HCT116 (cell line): ENCODE measurements around the gene PDGFD. TPM values are rescaled to one million over a fixed set of nuclear protein-coding genes. Genes with fewer than 3 reads are reported as not detected.
"Not testable (repeated sequence)": the region's sequence is repeated elsewhere in the genome, so short reads cannot be mapped to it uniquely, and the experiment has no call there.

Source experiments
- ATAC-seq: fragments of 200-7000 bp; cut with Tn5 transposase; 2 replicates; pipeline ENCODE4 v1.9.1; 2020; ENCODE audit warnings: mild to moderate bottlenecking, moderate library complexity
- BruUV-seq: library from RNA; stranded (reverse); fragments of 400-500 nt; replicated peaks from 2 replicates; lab custom pipeline; 2021; lab: Mats Ljungman, UMichigan
- CTCF ChIA-PET: fragments of 300-600 bp; sonication (Branson Sonifier 250); formaldehyde crosslinking; loops from one replicate; lab custom pipeline; 2021; ENCODE audit warnings: antibody characterized with exemption; lab: Charles Lee
- POLR2A ChIA-PET: fragments of 300-600, 350-600 bp; sonication (Branson Sonifier 250); formaldehyde crosslinking; loops from one replicate; lab custom pipeline; 2021; ENCODE audit warnings: antibody characterized with exemption; lab: Charles Lee
- RAD21 ChIA-PET, 2 experiments: fragments of 300-600 bp; sonication (Branson Sonifier 250); formaldehyde crosslinking; loops; one replicate each; lab custom pipeline; 2023; ENCODE audit warnings: low total read pairs in 2 of 2; ENCODE audit not compliant: uncharacterized antibody in 2 of 2, unreplicated experiment in 2 of 2, low non-redundant PET in 1 of 2; lab: Charles Lee
- DNase-seq: peaks from one replicate; pipeline ENCODE4 v3.0.0-alpha.2; 2010; ENCODE audit warnings: low read depth, low spot score
- H2AFZ ChIP-seq: fragments of 200-600 bp; shearing (Covaris generic), sonication (generic); 2 replicates; pipeline ENCODE4 v1.6.1; 2017; ENCODE audit warnings: low read depth, mixed run types, mixed read lengths, antibody characterized with exemption, low read length; ENCODE audit not compliant: poor library complexity, severe bottlenecking
- H3K27ac ChIP-seq: 2 replicates; pipeline ENCODE4 v1.5.1; 2012; ENCODE audit warnings: low read depth, low read length
- H3K27me3 ChIP-seq: fragments of 200-600 bp; sonication (generic); 2 replicates; pipeline ENCODE4 v1.6.1; 2016; ENCODE audit warnings: mixed run types, low read length, mixed read lengths; ENCODE audit not compliant: insufficient read depth
- H3K36me3 ChIP-seq, 2 experiments: fragments of 200-500 bp in 1 of 2; fragments of 200-600 bp in 1 of 2; sonication (Bioruptor generic) in 1 of 2; sonication (generic) in 1 of 2; 2 replicates each; pipeline versions ENCODE4 v1.5.1 to v1.6.1; 2014 to 2016; ENCODE audit warnings: low read length in 2 of 2, inconsistent platforms in 1 of 2, mixed read lengths in 1 of 2, mixed run types in 1 of 2; ENCODE audit not compliant: insufficient read depth in 2 of 2, control insufficient read depth in 1 of 2
- H3K4me1 ChIP-seq, 2 experiments: fragments of 200-600 bp in 1 of 2; sonication (generic) in 1 of 2; 2 replicates each; pipeline versions ENCODE4 v1.5.1 to v1.6.1; 2012 to 2017; ENCODE audit warnings: low read length in 2 of 2, inconsistent platforms in 1 of 2, mild to moderate bottlenecking in 1 of 2, mixed read lengths in 1 of 2, mixed run types in 1 of 2, moderate library complexity in 1 of 2; ENCODE audit not compliant: insufficient read depth in 2 of 2, control insufficient read depth in 1 of 2
- H3K4me2 ChIP-seq: fragments of 200-600 bp; sonication (generic); 2 replicates; pipeline ENCODE4 v1.6.1; 2017; ENCODE audit warnings: mixed run types, low read length, mixed read lengths
- H3K4me3 ChIP-seq, 2 experiments: fragments of 200-600 bp in 1 of 2; sonication (generic) in 1 of 2; replicated peaks in 1 of 2; 2 replicates each; pipeline ENCODE4 v1.5.1; 2011 to 2016; ENCODE audit warnings: low read length in 2 of 2, control low read depth in 1 of 2, low read depth in 1 of 2, mild to moderate bottlenecking in 1 of 2, mixed read lengths in 1 of 2, mixed run types in 1 of 2
- H3K79me2 ChIP-seq: fragments of 200-600 bp; sonication (generic); 2 replicates; pipeline ENCODE4 v1.6.1; 2017; ENCODE audit warnings: mild to moderate bottlenecking, mixed run types, low read length, moderate library complexity, mixed read lengths; ENCODE audit not compliant: insufficient read depth
- H3K9ac ChIP-seq: fragments of 200-600 bp; sonication (generic); 2 replicates; pipeline ENCODE4 v1.6.1; 2016; ENCODE audit warnings: low read length, mixed read lengths
- H3K9me2 ChIP-seq: fragments of 200-600 bp; sonication (generic), shearing (Covaris generic); 2 replicates; pipeline ENCODE4 v1.6.1; 2017; ENCODE audit warnings: mixed run types, mild to moderate bottlenecking, moderate library complexity; ENCODE audit not compliant: insufficient read depth
- H3K9me3 ChIP-seq, 2 experiments: fragments of 200-500 bp in 1 of 2; fragments of 200-600 bp in 1 of 2; sonication (Bioruptor generic) in 1 of 2; sonication (generic) in 1 of 2; 2 replicates each; pipeline ENCODE4 v1.6.1; 2014 to 2017; ENCODE audit warnings: low read length in 2 of 2, mixed read lengths in 2 of 2, inconsistent platforms in 1 of 2, low read depth in 1 of 2, mild to moderate bottlenecking in 1 of 2, mixed run types in 1 of 2, moderate library complexity in 1 of 2; ENCODE audit not compliant: control insufficient read depth in 1 of 2, insufficient read depth in 1 of 2
- H4K20me1 ChIP-seq: fragments of 200-600 bp; sonication (generic), shearing (Covaris generic); 2 replicates; pipeline ENCODE4 v1.6.1; 2017; ENCODE audit warnings: mixed run types, mild to moderate bottlenecking, moderate library complexity; ENCODE audit not compliant: insufficient read depth
- CTCF ChIP-seq, 3 experiments: fragments of 200-600 bp in 1 of 3; sonication (generic) in 1 of 3; IDR thresholded peaks in 2 of 3; conservative IDR thresholded peaks in 1 of 3; 2 replicates each; pipeline ENCODE4 v1.5.1; 2012 to 2017; ENCODE audit warnings: low read depth in 2 of 3, low read length in 2 of 3, antibody characterized with exemption in 1 of 3, borderline replicate concordance in 1 of 3, control low read depth in 1 of 3, mild to moderate bottlenecking in 1 of 3, mixed read lengths in 1 of 3, mixed run types in 1 of 3, moderate library complexity in 1 of 3; ENCODE audit not compliant: insufficient read depth in 1 of 3
- EZH2 ChIP-seq: fragments of 200-600 bp; sonication (generic); IDR thresholded peaks from 2 replicates; pipeline ENCODE4 v1.6.1; 2017; ENCODE audit warnings: antibody characterized with exemption, mixed run types
- EZH2phosphoT487 ChIP-seq: fragments of 200-600 bp; IDR thresholded peaks from 2 replicates; pipeline ENCODE4 v1.6.1; 2018; ENCODE audit warnings: antibody characterized with exemption, borderline replicate concordance
- FOSL1 ChIP-seq: IDR thresholded peaks from 2 replicates; pipeline ENCODE4 v1.6.1; 2012; ENCODE audit warnings: low read depth
- MAX ChIP-seq: IDR thresholded peaks from 2 replicates; pipeline ENCODE4 v1.6.1; 2012
- POLR2AphosphoS5 ChIP-seq: IDR thresholded peaks from 2 replicates; pipeline ENCODE4 v1.6.1; 2011; ENCODE audit warnings: mild to moderate bottlenecking, low read depth, low read length, moderate library complexity
- TCF7L2 ChIP-seq: IDR thresholded peaks from 2 replicates; pipeline ENCODE4 v1.7.0; 2011; ENCODE audit warnings: borderline replicate concordance, inconsistent platforms; ENCODE audit not compliant: insufficient read depth, insufficient read length; ENCODE audit errors: extremely low read depth
- intact Hi-C: fragments of 100-400 bp; cut with micrococcal nuclease; formaldehyde crosslinking; loops from 2 replicates; pipeline ENCODE4 v1.10.0; 2022
- total RNA-seq: library from RNA; stranded (reverse); gene quantifications from one replicate; pipeline ENCODE4 v1.2.1, GENCODE V29; 2021; ENCODE audit not compliant: unreplicated experiment

PDGFD gene
- total RNA-seq, 1 experiment from 2014 or later: 0.34 TPM

GRCh38 chr11:104049116-104049515 is 114.8 kb downstream of the PDGFD start (continued):
- no peak for TF ChIP-seq TCF7L2

GRCh38 chr11:104046858-104047257 is 117.1 kb downstream of the PDGFD start:
- H3K9me2 ChIP-seq, H3K27ac ChIP-seq, H3K4me2 ChIP-seq, DNase-seq, H3K36me3 ChIP-seq, H3K9ac ChIP-seq, H3K79me2 ChIP-seq, H4K20me1 ChIP-seq, RAD21 ChIA-PET, H3K4me1 ChIP-seq, intact Hi-C loops, H3K27me3 ChIP-seq, POLR2A ChIA-PET, H3K4me3 ChIP-seq, H3K9me3 ChIP-seq, CTCF ChIA-PET, ATAC-seq, BruUV-seq, H2AFZ ChIP-seq: not testable (repeated sequence)

- TF ChIP-seq EZH2phosphoT487 (no peak), POLR2AphosphoS5 (no peak), FOSL1 (no peak), EZH2 (no peak), CTCF (IDR thresholded peaks at IDR 0.05 in 2 of 3, conservative IDR thresholded peaks at IDR 0.05 in 1 of 3; ENCODE audit: borderline replicate concordance in 1 of 3, insufficient read depth in 1 of 3, low read depth in 2 of 3, low read length in 2 of 3) (no peak), MAX (no peak)
- Histone ChIP-seq H3K4me3 (no peak overlapping the region), H4K20me1 (no peaks in the 10 kb centered on the region), H3K4me2 (no peak overlapping the region), H3K36me3 (no peaks in the 10 kb centered on the region), H3K27ac (no peak overlapping the region), H3K79me2 (no peaks in the 10 kb centered on the region), H3K9ac (no peak overlapping the region), H2AFZ (no peak overlapping the region), H3K27me3 (no peaks in the 10 kb centered on the region), H3K9me2 (no peaks in the 10 kb centered on the region), H3K4me1 (no peaks in the 10 kb centered on the region), H3K9me3 (no peaks in the 10 kb centered on the region)
- ChIA-PET CTCF (no interaction called here), POLR2A (no interaction called here), RAD21 (no interaction called here)
- intact Hi-C loops: no loop called here
- no TSS peak for BruUV-seq
- no peak for DNase-seq
- ATAC-seq: no peak
Observed at GRCh38 chr11:104046331-104046730, 117.6 kb downstream of the PDGFD start.
